ENCODE measurements around the gene NCAM1.

- no peak for TF ChIP-seq CTCF (IDR thresholded peaks at IDR 0.05; ENCODE audit: extremely low read depth in 1 of 2, insufficient read depth in 1 of 2, low read depth in 1 of 2, low read length in 2 of 2)
- TF ChIP-seq JUN (IDR thresholded peaks at IDR 0.05; ENCODE audit: borderline replicate concordance, insufficient read depth, insufficient read length, low read depth) = no peak
- TF ChIP-seq EZH2 (IDR thresholded peaks at IDR 0.05; ENCODE audit: borderline replicate concordance, low read depth, low read length, severe bottlenecking) = no peak
These were observed 298.8 kb downstream of the NCAM1 start for GRCh38 chr11:113260096-113260425.

Measured in endothelial cell of umbilical vein (primary cell).